ENCODE results near the gene CWF19L1.
"Not testable (repeated sequence)": the region's sequence is repeated elsewhere in the genome, so short reads cannot be mapped to it uniquely, and the experiment has no call there.

- TF ChIP-seq CTCF (IDR thresholded peaks at IDR 0.05; ENCODE audit: low read depth, low read length, poor library complexity, severe bottlenecking); EZH2phosphoT487 (IDR thresholded peaks at IDR 0.05; ENCODE audit: borderline replicate concordance, low read length): not testable (repeated sequence)
Observed at GRCh38 chr10:100292300-100292699, 24.9 kb upstream of the CWF19L1 start.

Data from DOHH2 (cell line).